Fibroblast of skin of right quadriceps (primary cell): ENCODE measurements around the gene APOL4.

Experiments
- DNase-seq: peaks from one replicate; pipeline ENCODE4 v3.0.0-alpha.2; 2013

APOL4 gene

GRCh38 chr22:36151006-36151595 lies 50.5 kb downstream of the APOL4 start:
- DNase-seq, result peak; percentile 15

- peak; percentile 5 for DNase-seq
Measured at GRCh38 chr22:36149441-36149840, 52.2 kb downstream of the APOL4 start.

GRCh38 chr22:36148411-36148810 lies 53.2 kb downstream of the APOL4 start:
- DNase-seq, result no peak

- DNase-seq, result no peak
Measured at GRCh38 chr22:36147196-36147791, 54.3 kb downstream of the APOL4 start.

- no peak for DNase-seq
Measured at GRCh38 chr22:36145881-36146280, 55.7 kb downstream of the APOL4 start.

- peak; percentile 73 for DNase-seq
Measured at GRCh38 chr22:36144886-36145541, 56.6 kb downstream of the APOL4 start.

- DNase-seq, result no peak
Measured at GRCh38 chr22:36143956-36144355, 57.7 kb downstream of the APOL4 start.

GRCh38 chr22:36143066-36143815 lies 58.4 kb downstream of the APOL4 start:
- no peak for DNase-seq

GRCh38 chr22:36141481-36141880 lies 60.1 kb downstream of the APOL4 start:
- no peak for DNase-seq
